H1 (cell line): ENCODE measurements around the gene SLC2A14. TPM values are rescaled to one million over a fixed set of nuclear protein-coding genes. Genes with fewer than 3 reads are reported as not detected.
"Not testable (repeated sequence)": the region's sequence is repeated elsewhere in the genome, so short reads cannot be mapped to it uniquely, and the experiment has no call there.

Source experiments
- CTCF ChIA-PET: fragments of 300-600 bp; sonication (Branson Sonifier 250); formaldehyde crosslinking; loops from one replicate; lab custom pipeline; 2021; ENCODE audit not compliant: partially characterized antibody; lab: Charles Lee
- POLR2A ChIA-PET: fragments of 300-600 bp; sonication (Branson Sonifier 250); formaldehyde crosslinking; loops from one replicate; lab custom pipeline; 2021; ENCODE audit warnings: inconsistent platforms; ENCODE audit not compliant: partially characterized antibody; lab: Charles Lee
- DNase-seq, 2 experiments: peaks; one replicate each; pipeline versions ENCODE4 v3.0.0 to v3.0.0-alpha.2; 2010 to 2022; ENCODE audit warnings: low spot score in 2 of 2, low read depth in 1 of 2, mixed read lengths in 1 of 2
- FAIRE-seq: peaks from 2 replicates; lab custom pipeline; 2011; peaks lifted over from hg19 to GRCh38; lab: Jason Lieb, UNC
- H2AFZ ChIP-seq: 2 replicates; pipeline ENCODE4 v1.8.1; 2012; ENCODE audit warnings: low read length, inconsistent platforms
- H2AK5ac ChIP-seq: 2 replicates; pipeline ENCODE4 v1.6.1; 2013; ENCODE audit warnings: low read depth, low read length
- H2BK120ac ChIP-seq: replicated peaks from 2 replicates; pipeline ENCODE3; 2013; ENCODE audit warnings: low read depth, low read length, inconsistent platforms
- H2BK12ac ChIP-seq: 2 replicates; pipeline ENCODE4 v1.6.1; 2013; ENCODE audit warnings: low read depth, low read length
- H2BK15ac ChIP-seq: 2 replicates; pipeline ENCODE4 v1.6.1; 2013; ENCODE audit warnings: low read length
- H2BK20ac ChIP-seq: 2 replicates; pipeline ENCODE4 v1.6.1; 2013; ENCODE audit warnings: low read length
- H2BK5ac ChIP-seq: 2 replicates; pipeline ENCODE4 v1.6.1; 2013; ENCODE audit warnings: low read depth, low read length
- H3K14ac ChIP-seq: 2 replicates; pipeline ENCODE4 v1.6.1; 2013; ENCODE audit warnings: inconsistent platforms; ENCODE audit not compliant: insufficient read length
- H3K18ac ChIP-seq: 2 replicates; pipeline ENCODE4 v1.6.1; 2013; ENCODE audit warnings: low read length; ENCODE audit errors: extremely low read depth
- H3K23ac ChIP-seq: 2 replicates; pipeline ENCODE4 v1.6.1; 2013; ENCODE audit warnings: inconsistent platforms; ENCODE audit not compliant: insufficient read length
- H3K23me2 ChIP-seq: 2 replicates; pipeline ENCODE4 v1.6.1; 2013; ENCODE audit warnings: low read depth, low read length
- H3K27ac ChIP-seq: 2 replicates; pipeline ENCODE4 v1.6.1; 2011; ENCODE audit warnings: low read depth, low read length, inconsistent platforms
- H3K27me3 ChIP-seq, 4 experiments: replicated peaks in 1 of 4; 1 replicate in 1 of 4; 2 replicates in 3 of 4; pipeline versions ENCODE4 v1.6.1 to v1.8.1; 2011 to 2013; ENCODE audit warnings: low read length in 3 of 4, mild to moderate bottlenecking in 3 of 4, inconsistent platforms in 2 of 4, mixed read lengths in 2 of 4, moderate library complexity in 1 of 4; ENCODE audit not compliant: control insufficient read depth in 3 of 4, insufficient read depth in 3 of 4; ENCODE audit errors: extremely low read depth in 1 of 4
- H3K36me3 ChIP-seq, 4 experiments: 2 replicates each; pipeline versions ENCODE4 v1.6.1 to v1.8.1; 2011 to 2013; ENCODE audit warnings: mild to moderate bottlenecking in 4 of 4, low read length in 3 of 4, moderate library complexity in 2 of 4, control low read depth in 1 of 4, inconsistent platforms in 1 of 4; ENCODE audit not compliant: insufficient read depth in 4 of 4, control insufficient read depth in 2 of 4
- H3K4ac ChIP-seq: replicated peaks from 2 replicates; pipeline ENCODE3; 2013; ENCODE audit warnings: low read length, low read depth, mixed read lengths, inconsistent platforms; ENCODE audit not compliant: insufficient read length
- H3K4me1 ChIP-seq, 4 experiments: replicated peaks in 1 of 4; 1 replicate in 1 of 4; 2 replicates in 3 of 4; pipeline versions ENCODE4 v1.6.1 to v1.8.1; 2011 to 2013; ENCODE audit warnings: low read length in 3 of 4, inconsistent platforms in 2 of 4, mixed read lengths in 1 of 4; ENCODE audit not compliant: insufficient read depth in 4 of 4, control insufficient read depth in 3 of 4
- H3K4me2 ChIP-seq, 2 experiments: 2 replicates each; pipeline versions ENCODE4 v1.6.1 to v1.8.1; 2011 to 2013; ENCODE audit warnings: low read depth in 2 of 2, low read length in 2 of 2, control low read depth in 1 of 2, inconsistent platforms in 1 of 2, mild to moderate bottlenecking in 1 of 2; ENCODE audit not compliant: insufficient read depth in 1 of 2
- H3K4me3 ChIP-seq, 4 experiments: fragments of 200-600, 300-600 bp in 1 of 4; sonication (generic), shearing (Covaris generic), sonication (Bioruptor Twin) in 1 of 4; 2 replicates each; pipeline versions ENCODE4 v1.5.1 to v1.8.1; 2011 to 2016; ENCODE audit warnings: low read length in 4 of 4, low read depth in 3 of 4, control low read depth in 2 of 4, inconsistent platforms in 2 of 4, mild to moderate bottlenecking in 2 of 4, mixed read lengths in 1 of 4, moderate library complexity in 1 of 4; ENCODE audit not compliant: insufficient read depth in 2 of 4; ENCODE audit errors: extremely low read depth in 1 of 4
- H3K56ac ChIP-seq: replicated peaks from 2 replicates; pipeline ENCODE3; 2013; ENCODE audit warnings: low read depth, mild to moderate bottlenecking, mixed read lengths, low read length, inconsistent platforms; ENCODE audit not compliant: insufficient read length
- H3K79me1 ChIP-seq: 2 replicates; pipeline ENCODE4 v1.6.1; 2013; ENCODE audit warnings: low read depth, low read length, control low read depth
- H3K79me2 ChIP-seq, 2 experiments: 2 replicates each; pipeline versions ENCODE4 v1.6.1 to v1.8.1; 2012 to 2013; ENCODE audit warnings: low read length in 2 of 2, mild to moderate bottlenecking in 2 of 2, inconsistent platforms in 1 of 2; ENCODE audit not compliant: insufficient read depth in 2 of 2, control insufficient read depth in 1 of 2
- H3K9ac ChIP-seq, 4 experiments: replicated peaks in 1 of 4; 1 replicate in 1 of 4; 2 replicates in 3 of 4; pipeline versions ENCODE4 v1.6.1 to v1.8.1; 2011 to 2013; ENCODE audit warnings: low read depth in 3 of 4, low read length in 3 of 4, control low read depth in 2 of 4, mild to moderate bottlenecking in 2 of 4, moderate library complexity in 2 of 4, inconsistent platforms in 1 of 4; ENCODE audit errors: extremely low read depth in 1 of 4
- H3K9me3 ChIP-seq, 2 experiments: 2 replicates each; pipeline versions ENCODE4 v1.6.1 to v1.8.1; 2012 to 2013; ENCODE audit warnings: mild to moderate bottlenecking in 2 of 2, moderate library complexity in 2 of 2, control low read depth in 1 of 2, inconsistent platforms in 1 of 2, low read depth in 1 of 2, low read length in 1 of 2, mixed read lengths in 1 of 2; ENCODE audit not compliant: insufficient read depth in 2 of 2
- H4K20me1 ChIP-seq, 2 experiments: replicated peaks in 1 of 2; 2 replicates each; pipeline versions ENCODE3 to v1.8.1; 2011 to 2013; ENCODE audit warnings: inconsistent platforms in 2 of 2, low read length in 2 of 2, mild to moderate bottlenecking in 1 of 2; ENCODE audit not compliant: insufficient read depth in 2 of 2, control insufficient read depth in 1 of 2
- H4K5ac ChIP-seq: 2 replicates; pipeline ENCODE4 v1.6.1; 2013; ENCODE audit warnings: low read length, low read depth, mixed read lengths, inconsistent platforms; ENCODE audit not compliant: insufficient read length
- H4K8ac ChIP-seq: 2 replicates; pipeline ENCODE4 v1.8.0; 2013; ENCODE audit warnings: mild to moderate bottlenecking, moderate library complexity, low read length, inconsistent platforms; ENCODE audit not compliant: insufficient read depth; ENCODE audit errors: extremely low read depth
- H4K91ac ChIP-seq: replicated peaks from 2 replicates; pipeline ENCODE3; 2013; ENCODE audit warnings: low read length, mixed read lengths, inconsistent platforms; ENCODE audit not compliant: insufficient read length
- POLR2A ChIP-seq, 2 experiments: IDR thresholded peaks; 1 replicate in 1 of 2; 2 replicates in 1 of 2; pipeline ENCODE4 v1.6.1; 2011; ENCODE audit warnings: low read depth in 2 of 2, low read length in 2 of 2, mild to moderate bottlenecking in 2 of 2; ENCODE audit errors: control extremely low read depth in 1 of 2
- TBP ChIP-seq: IDR thresholded peaks from 2 replicates; pipeline ENCODE4 v1.6.1; 2011; ENCODE audit warnings: low read depth, low read length, improper control_type of control experiment
- TCF12 ChIP-seq: IDR thresholded peaks from 2 replicates; pipeline ENCODE4 v1.6.1; 2011; ENCODE audit warnings: low read depth, mild to moderate bottlenecking, low read length
- WGBS, 2 experiments: shearing (Covaris generic) in 1 of 2; methylation state at CpG; one replicate each; pipeline versions ENCODE4 v1.1.6 to v1.1.7; 2013 to 2015; ENCODE audit warnings: low lambda C conversion rate in 2 of 2, mixed read lengths in 2 of 2, inconsistent platforms in 1 of 2, low coverage in 1 of 2, missing lambda C conversion rate in 1 of 2; ENCODE audit not compliant: insufficient replicate concordance in 2 of 2, insufficient coverage in 1 of 2, insufficient read length in 1 of 2; ENCODE audit errors: extremely low coverage in 1 of 2, missing lambda C conversion rate in 1 of 2; 5-methylcytosine and 5-hydroxymethylcytosine counted together
- polyA plus RNA-seq, 7 experiments: library from polyadenylated mRNA; depleted of rRNA in 3 of 7; stranded (reverse) in 5 of 7; unstranded in 2 of 7; fragments of >200 nt in 5 of 7; fragments of 200-250 nt in 2 of 7; gene quantifications; 1 replicate in 5 of 7; 2 replicates in 1 of 7; 4 replicates in 1 of 7; pipeline versions ENCODE4 v1.2.1 to v1.2.3, GENCODE V29; 2011 to 2013; ENCODE audit warnings: missing spikeins in 2 of 7, mixed read lengths in 2 of 7
- total RNA-seq: library from RNA; stranded (reverse); fragmentation: NEBNext Ultra II Directional; extraction: Animal tissue kit (Norgen Biotek cat#: 25700); gene quantifications from 2 replicates; pipeline ENCODE4 v1.2.1, GENCODE V29; 2021

The SLC2A14 gene
- total and polyA plus RNA-seq, 2 of the 8 experiments (the other 6 are each of a cell fraction or from before 2014, with no cell fraction given), result 11.1 to 19.3 TPM

GRCh38 chr12:7905600-7906125, 32.9 kb upstream of the SLC2A14 start:
- Histone ChIP-seq H3K4me3 (peak overlapping the region in 1 of 4 experiments; percentile 45; a peak in 1 of 8 replicates), H2BK5ac (peak overlapping the region; percentile 99), H3K4me2 (peak overlapping the region; percentile 52 to 62; a peak in 3 of 4 replicates), H3K4me1 (peaks cover 2 to 12% (median 6%) of the 10 kb centered on the region in 4 experiments; a peak in 5 of 7 replicates), H3K9ac (peak overlapping the region in 1 of 4 experiments; percentile 25; a peak in 1 of 7 replicates), H3K27ac (peak overlapping the region; percentile 82; the same call in 1 of the 2 replicates)
- H3K14ac ChIP-seq, DNase-seq, H3K4ac ChIP-seq, H4K91ac ChIP-seq, H3K79me2 ChIP-seq, H3K18ac ChIP-seq, H2BK120ac ChIP-seq, H3K23me2 ChIP-seq, H3K79me1 ChIP-seq, H2AK5ac ChIP-seq, H3K9me3 ChIP-seq, H2BK12ac ChIP-seq, H3K56ac ChIP-seq, H4K5ac ChIP-seq, H3K23ac ChIP-seq, H4K20me1 ChIP-seq, H2BK20ac ChIP-seq, H4K8ac ChIP-seq, H3K27me3 ChIP-seq, H3K36me3 ChIP-seq, H2BK15ac ChIP-seq, H2AFZ ChIP-seq: not testable (repeated sequence)
- ChIA-PET POLR2A (interaction anchor here (0.6 to 3.3 kb wide), 23 partner anchors 12 to 265 kb away, joined by 3 to 40 read pairs (median 5); partner anchors contain the start of genes SLC2A14 and SLC2A3), CTCF (interaction anchor here (0.6 to 5.0 kb wide), 15 partner anchors 11 to 108 kb away, joined by 3 to 37 read pairs (median 4); no protein-coding TSS in a partner anchor)
- 2% methylated on average over 2 of the region's 5 CpGs; no CpG with 5 or more reads in 1 of the 2 experiments for WGBS, 2 experiments
- peak; percentile 100 for FAIRE-seq
- TF ChIP-seq TCF12 (0 out of 2 replicates have a peak, but pooled peaks have one; percentile 8), POLR2A (IDR thresholded peaks at IDR 0.05; ENCODE audit: control extremely low read depth in 1 of 2, low read depth in 2 of 2, low read length in 2 of 2) (peak in 1 of 2 experiments; percentile 62; a peak in 2 of 3 replicates), TBP (0 out of 2 replicates have a peak, but pooled peaks have one; percentile 24)
